GM18526 (cell line): ENCODE measurements around the gene SH2D2A.

Source experiments
- POLR2A ChIP-seq: IDR thresholded peaks from 3 replicates; pipeline ENCODE4 v1.6.1; 2011; ENCODE audit not compliant: insufficient read length; ENCODE audit errors: extremely low read depth

The SH2D2A gene

DNA sequence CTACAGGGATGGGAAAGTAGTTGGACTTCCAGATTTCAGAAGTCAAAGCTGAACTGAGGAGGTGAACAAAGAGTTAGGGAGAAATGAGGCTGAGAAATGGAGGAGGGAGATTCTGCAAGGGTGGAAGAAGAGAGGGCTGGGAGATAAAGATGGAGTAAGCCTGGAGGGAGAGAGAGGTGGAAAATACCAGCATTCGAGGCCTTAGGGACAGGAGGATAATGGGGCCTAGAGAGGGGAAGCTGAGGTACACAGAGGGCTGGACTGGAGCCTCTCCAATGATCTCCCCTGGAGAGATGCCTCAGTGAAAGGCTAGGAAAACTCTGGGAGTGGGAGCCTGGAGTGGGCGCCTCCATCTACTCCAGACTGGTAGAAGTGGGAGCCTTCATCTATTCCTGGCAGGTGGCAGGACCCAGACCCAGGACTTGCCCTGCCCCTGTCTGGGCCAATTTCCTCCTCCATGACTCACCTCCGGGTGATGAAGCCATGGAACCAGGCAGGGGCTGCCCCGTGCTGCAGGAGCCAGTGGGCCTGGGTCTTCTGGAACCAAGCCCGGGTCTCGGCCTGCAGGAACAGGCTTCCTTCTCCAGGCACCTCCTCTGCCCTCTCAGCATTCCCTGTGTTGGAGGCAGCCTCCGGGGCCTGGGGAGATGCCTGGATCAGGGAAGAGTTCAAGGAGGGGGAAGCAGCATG, 1.9 kb downstream of the SH2D2A start:
- TF ChIP-seq POLR2A: no peak

DNA sequence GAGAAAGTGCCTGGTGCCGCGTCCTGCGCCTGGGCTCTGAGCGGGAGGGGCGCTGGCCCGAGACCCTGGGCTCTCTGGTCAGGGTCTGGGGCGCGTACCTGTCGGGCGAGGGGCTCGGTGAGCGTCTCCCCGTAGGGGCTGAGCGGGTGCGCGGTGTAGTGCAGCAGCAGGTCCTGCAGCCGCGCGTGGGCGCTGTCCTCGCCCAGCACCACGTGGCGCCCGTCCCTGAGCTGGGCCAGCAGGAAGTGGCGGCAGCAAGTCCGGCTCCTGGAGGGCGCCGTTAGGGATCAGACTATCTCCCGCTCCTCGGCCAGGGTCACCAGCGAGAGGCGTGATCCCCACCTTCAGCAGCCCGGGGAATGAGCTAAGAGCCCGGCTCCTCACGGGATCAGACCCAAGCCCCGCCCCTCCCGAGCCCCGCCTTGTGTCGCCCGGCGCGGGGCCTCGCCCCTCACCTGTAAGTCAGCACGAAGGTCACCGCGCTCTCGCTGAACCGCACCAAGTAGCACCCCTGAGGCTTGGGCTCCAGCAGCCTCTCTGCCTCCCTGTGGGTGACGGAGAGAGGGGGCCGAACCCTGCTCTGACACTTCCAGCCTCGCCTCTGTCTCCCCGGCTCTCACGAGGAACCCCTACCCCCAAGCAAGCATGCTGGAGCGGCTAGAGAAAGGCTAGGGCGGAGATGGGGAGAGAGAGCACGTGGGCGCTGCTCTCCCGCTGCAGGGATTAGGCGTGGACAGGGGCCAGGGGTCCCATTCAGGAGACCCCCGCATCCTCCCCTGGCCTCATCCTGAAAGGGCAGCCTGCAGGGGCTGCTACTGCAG, 2.7 kb downstream of the SH2D2A start:
- no peak for TF ChIP-seq POLR2A

DNA sequence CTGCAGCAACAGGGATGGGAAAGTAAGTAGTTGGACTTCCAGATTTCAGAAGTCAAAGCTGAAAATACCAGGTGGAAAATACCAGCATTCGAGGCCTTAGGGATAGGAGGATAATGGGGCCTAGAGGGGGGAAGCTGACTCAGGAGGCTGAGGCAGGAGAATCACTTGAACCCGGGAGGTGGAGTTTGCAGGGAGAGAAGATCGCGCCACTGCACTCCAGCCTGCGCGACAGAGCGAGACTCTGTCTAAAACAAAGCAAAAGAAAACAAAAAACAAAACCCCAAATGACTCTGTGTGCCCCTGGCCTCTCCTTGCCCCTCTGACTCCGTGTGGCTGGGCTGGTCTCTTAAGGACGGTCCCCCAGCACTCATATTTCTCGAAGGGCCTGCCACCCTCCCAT, 3.4 kb downstream of the SH2D2A start:
- TF ChIP-seq POLR2A: no peak

DNA sequence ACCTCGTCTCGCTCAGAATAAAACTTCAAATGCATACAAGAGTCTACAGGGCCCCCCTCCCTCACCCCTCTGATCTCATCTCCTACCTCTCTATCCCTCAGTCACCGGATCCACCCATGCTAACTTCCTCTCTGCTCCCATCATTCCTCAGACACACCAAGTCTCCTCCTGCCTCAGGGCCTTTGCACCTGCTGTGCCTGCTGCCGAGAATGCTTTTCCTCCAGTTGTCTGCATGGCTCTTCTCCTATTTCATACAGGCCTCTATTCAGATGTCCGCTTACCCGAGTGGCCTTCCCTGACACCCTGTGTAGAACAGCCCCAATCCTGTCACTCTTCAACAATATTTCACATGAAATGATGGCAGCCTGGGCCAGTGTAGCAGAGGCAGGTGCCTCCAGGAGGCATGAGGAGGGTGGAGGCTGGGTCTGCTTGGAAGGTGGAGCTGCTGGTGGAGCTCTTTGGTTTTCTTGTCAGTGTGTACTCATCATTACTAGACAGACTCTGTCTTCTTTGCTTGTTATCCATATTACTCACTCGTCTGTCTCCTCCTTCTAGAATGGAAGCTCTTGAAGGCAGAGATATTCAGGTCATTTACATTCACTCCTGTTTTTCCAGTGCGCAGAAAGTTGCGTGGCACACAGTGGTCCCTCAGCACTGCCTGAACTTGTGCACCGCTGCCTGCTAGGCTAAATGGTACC, 4.2 kb downstream of the SH2D2A start:
- no peak for TF ChIP-seq POLR2A

DNA sequence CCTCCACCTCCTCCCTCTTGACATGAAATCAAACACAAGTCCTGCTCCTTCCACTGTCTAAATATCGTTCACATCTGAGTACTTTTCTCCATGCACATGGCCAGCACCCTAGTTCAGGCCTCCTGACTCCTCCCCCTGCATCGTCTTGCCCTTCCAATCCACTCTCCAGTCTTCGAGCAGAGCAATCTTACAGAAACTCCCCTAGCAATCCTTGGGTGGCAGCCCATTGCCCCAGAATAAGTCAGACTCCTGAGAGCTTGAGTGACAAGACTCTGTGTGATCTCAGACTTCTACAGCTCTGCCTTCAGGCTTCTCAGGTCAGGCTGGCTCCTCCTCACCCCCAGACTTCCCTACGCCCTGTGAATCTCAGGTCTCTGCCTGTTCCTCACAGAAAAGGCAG, 5.5 kb downstream of the SH2D2A start:
- TF ChIP-seq POLR2A: no peak

DNA sequence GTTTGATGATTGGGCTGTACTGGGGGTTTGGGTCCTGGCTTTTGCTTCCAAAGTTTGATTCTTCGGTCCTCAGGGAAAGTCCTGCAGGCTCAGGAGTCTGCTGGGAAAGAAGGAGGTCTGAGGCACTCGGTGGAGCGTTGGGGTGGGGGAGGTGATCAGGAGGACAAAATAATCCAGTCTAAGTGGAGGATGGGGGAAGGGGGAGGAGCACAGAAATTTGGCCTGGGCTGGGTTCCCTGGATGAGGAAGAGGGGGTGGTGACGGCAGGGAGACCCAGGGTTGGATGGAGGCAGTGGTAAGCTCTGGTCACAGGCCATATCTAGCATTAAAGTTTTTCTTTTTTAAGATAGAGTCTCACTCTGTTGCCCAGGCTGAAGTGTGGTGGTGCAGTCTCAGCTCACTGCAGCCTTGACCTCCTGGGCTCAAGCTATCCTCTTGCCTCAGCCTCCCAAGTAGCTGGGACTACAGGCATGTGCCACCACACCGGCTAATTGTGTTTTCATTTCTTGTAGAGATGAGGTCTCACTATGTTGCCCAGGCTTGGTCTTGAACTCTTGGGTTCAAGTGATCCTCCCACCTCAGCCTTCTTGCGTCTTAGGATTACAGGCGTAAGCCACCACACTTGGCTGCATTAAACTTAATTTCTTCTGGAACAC, 6.8 kb downstream of the SH2D2A start:
- TF ChIP-seq POLR2A: no peak

DNA sequence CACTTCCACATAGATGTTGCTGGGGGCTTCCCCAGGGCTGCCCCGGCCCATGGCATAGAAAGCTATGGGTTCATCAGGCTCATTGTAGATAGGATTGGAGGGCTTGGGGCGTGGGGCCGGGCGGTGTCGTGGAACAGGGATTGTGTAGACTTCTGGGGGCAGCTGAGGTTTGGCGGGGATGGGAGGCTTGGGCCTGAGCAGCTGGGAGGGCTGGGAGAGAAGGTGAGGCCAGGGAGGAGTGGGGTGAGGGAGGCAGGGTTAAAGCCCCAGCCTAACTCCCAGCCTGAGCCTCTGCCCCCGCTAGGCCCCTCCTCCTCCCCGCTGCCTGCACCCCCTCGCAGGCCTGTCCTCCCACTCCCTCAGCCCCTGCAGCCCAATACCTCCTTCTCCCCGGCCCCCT, 7.4 kb downstream of the SH2D2A start:
- TF ChIP-seq POLR2A: no peak

DNA sequence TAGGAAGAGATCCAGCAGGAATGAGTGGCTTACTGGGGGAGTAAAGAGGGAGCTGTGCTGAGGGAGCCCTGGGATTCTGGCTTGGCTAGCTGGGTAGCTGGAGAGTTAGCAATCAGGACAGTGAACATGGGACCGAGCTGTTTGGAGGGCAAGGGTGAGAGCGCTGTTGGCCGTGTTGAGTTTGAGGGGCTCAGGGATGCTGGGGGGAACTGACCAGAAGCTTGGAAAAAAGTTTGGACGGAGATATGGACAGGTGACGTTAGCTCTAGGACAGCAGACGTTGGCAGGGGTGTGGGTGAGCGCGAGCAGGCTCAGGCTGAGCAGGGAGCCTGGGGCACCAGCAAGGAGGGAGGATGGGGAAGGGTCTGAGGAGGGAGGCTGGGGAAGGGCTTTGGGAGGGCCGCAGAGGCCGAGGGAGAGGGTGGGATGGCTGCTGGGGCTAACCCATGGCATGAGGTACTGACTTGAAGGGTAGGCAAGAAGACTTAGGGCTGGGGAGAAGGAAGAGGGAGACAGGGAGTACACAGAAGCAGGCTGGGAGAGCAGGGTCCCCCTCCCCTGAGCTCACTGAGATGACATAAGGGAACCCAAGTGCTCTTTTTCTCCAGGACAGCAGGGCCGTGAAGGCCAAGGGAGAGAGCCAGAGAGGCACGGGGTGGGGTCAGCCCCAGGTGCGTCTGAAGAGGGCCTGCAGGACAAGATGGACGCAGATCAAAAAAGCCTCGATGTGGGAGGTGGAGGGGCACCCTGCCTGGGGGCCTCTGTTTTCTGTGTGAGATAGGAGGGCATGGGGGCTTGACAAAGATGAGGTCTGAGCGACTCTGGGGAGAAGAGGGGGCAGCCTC, 8.2 kb downstream of the SH2D2A start:
- no peak for TF ChIP-seq POLR2A

DNA sequence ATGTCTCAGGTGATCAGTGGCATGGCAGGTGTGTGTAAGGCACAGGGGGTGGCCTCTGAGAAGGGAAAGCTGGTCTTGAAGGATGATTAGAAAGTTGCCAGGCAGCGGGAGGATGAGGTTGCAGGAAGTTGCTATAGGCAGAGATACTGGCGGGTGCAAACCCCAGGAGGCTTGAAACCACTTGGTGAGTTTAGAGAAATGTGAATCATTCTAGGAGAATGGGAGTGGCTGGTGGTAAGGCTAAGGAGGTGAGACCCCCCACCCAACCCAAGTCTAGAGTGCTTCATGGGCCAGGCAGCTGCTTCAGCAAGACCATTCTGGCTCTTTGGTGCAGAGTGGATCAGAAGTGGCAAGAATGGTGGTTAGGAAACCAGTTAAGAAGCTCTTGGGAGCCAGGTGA, 9.0 kb downstream of the SH2D2A start:
- no peak for TF ChIP-seq POLR2A

DNA sequence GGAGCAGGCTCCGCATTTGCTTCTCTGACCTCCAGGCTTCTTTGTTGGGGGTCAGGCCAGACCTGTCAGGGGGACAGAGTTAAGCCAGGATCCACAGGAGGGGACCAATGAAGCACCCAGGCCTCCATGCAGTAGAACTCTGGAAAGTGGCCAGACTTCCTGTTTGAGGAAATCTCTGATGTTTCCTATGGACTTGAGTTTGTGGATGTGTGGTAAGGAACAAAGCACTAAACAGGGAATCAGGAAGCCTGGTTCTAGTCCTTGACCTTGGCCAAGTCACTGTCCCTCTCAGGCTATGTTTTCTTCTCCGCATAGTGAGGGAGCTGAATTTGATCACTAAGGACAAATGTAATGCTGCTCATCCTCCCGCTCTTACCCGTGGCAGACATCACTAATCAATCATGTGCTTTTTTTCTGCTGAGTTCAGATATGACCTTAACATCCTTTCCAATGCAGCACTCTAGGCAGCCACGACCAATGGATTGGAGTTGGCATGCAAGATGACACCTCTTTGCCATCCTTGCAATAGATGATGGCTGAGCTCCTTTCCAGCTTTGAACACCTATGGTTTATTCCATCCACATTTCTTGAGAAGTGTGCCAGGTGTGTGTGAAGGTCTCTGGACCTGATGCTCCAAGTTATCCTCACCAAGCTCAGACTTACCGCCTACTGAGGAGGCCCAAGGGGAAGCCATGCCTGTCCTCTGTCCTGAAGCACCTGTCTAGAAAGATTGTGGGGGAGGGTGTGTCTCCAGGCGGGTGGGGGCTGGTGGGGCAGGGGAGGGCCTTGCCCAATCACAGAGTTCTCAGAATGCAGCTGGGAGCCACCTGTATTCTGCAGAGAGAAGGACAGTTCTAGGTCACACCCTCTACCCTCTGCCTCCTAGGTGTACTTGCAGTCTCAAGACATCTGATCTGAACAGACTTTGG, 9.9 kb downstream of the SH2D2A start:
- TF ChIP-seq POLR2A: no peak

DNA sequence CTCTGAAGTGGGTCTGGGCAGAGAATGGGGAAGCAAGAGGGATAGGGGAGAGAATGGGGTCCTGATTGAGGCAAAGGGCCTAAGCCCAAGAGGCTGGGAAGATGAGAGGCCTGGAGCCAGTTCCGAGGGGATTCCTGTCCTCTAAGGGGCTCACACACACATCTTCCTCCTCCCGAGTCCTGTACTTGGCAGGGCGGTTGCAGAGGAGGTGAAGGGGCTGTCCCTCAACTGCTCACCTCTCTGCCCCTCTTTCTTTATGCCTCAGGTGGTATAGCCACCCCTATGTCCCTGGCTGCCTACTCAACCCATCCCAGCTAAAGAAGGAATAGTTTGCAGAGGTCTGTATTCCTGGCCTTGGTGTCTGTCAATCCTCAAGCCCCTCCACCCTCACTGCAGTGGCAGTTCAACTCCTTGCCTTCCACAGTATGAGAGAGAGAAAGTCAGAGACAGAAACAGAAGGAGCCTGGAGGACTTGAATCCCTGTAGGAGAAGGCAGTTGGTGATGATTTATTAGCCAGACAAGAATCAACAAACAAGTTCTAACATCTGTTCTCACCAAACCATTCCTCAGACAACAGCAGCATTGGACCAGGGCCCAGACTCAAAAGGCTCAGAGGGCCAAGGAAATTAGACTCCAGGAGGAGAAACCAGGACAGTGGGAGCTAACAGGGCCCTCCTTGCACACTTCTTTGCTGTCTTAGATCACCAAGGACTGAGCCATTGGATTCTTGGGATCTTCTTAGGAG, 10.7 kb downstream of the SH2D2A start:
- TF ChIP-seq POLR2A: no peak

DNA sequence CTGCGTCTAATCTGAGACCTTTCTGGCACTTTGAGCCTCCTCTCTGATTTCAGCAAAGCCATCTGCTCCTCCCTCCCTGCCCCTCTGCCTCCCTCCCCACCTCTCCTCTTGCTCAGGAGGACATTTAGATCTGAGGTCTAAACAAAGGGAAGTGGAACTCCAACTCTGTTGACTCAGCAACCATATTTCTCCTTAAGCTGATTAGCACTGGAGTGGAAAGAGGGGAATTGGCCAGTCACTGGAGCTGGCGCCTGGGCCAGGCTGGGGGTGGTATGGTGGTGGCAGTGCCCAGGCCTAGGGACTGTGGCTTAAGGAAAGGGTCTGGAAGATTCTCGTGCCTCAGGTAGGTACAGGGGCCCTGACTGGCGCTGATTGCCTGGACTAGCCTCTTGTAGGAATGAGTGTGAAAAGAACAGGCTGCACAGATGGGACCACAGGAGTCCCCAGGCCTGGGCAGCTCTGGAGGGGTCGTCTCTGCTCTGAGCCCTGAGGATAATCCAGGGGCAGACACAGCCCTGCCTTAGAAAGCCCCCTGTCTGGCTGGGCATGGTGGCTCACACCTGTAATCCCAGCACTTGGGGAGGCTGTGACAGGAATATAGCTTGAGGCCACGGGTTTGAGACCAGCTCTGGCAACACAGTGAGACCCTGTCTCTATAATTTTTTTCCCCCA, 11.9 kb downstream of the SH2D2A start:
- TF ChIP-seq POLR2A: no peak
